Activated CD4-positive, alpha-beta T cell treated with anti-CD3 and anti-CD28 coated beads, Interleukin-2, amount 10 ng/mL, durations not matched to agents 24 days and 14 days (primary cell): Measurements from ENCODE around the gene CD59. TPM values are rescaled to one million over a fixed set of nuclear protein-coding genes. Genes with fewer than 3 reads are reported as not detected.

Experiments
- DNase-seq: peaks from one replicate; pipeline ENCODE4 v3.0.0; 2022
- H3K27ac Mint-ChIP-seq: one replicate; pipeline ENCODE4 v1.8.0; 2022; ENCODE audit warnings: mild to moderate bottlenecking, mixed read lengths
- H3K27me3 Mint-ChIP-seq: one replicate; pipeline ENCODE4 v1.8.0; 2022; ENCODE audit warnings: mixed read lengths
- H3K36me3 Mint-ChIP-seq: one replicate; pipeline ENCODE4 v1.8.0; 2022; ENCODE audit warnings: low read depth, mild to moderate bottlenecking, mixed read lengths
- H3K4me1 Mint-ChIP-seq: one replicate; pipeline ENCODE4 v1.8.0; 2021; ENCODE audit warnings: mixed read lengths
- H3K4me3 Mint-ChIP-seq: one replicate; pipeline ENCODE4 v1.8.0; 2022; ENCODE audit warnings: mild to moderate bottlenecking, moderate library complexity, mixed read lengths
- H3K9me3 Mint-ChIP-seq: one replicate; pipeline ENCODE4 v1.8.0; 2021; ENCODE audit warnings: mixed read lengths
- intact Hi-C: fragments of 100-400 bp; cut with micrococcal nuclease; formaldehyde crosslinking; loops from one replicate; pipeline ENCODE4 v1.15.1; 2023
- total RNA-seq: library from RNA; stranded (reverse); gene quantifications from 2 replicates; pipeline ENCODE4 v1.2.3, GENCODE V29; 2022

Gene CD59, protein sequence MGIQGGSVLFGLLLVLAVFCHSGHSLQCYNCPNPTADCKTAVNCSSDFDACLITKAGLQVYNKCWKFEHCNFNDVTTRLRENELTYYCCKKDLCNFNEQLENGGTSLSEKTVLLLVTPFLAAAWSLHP
- total RNA-seq, result 94.1 and 98.7 TPM in 2 replicates

DNA sequence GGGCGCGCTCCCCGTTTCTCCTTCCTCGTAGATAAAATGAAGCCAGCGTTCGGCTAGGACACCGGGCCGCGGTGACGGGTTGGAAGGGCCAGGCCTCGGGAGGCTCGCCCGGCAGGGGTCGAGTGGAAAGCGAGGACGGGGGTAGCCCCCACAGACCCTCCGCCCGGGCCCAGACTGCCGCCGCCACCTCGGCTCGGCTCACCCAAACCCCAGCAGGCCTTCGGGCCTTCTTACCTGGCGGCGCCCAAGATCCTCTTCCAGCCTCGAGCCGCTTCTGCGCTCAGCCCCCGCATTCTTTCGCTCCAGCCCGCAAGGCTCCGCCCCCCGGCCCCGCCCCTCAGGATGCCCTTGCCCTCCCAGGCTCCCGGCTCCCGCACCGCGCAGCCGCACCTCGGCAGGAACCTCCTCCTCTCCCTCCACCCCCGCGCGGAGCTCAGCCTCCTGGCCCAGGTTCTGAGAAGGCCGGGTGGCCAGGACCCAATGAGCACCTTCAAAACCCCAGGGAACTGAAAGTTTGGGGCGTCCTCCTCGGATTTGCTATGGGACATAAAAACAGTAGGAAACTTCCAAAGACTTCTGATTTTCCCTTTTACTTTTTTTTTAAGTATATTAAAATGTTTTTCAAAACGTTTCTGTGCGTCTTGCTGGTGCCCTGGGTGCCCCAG is at the start of gene CD59:
Gene CD59, minus strand, starts transcription at position 276 of the 665 bp plus-strand sequence. CDS start 13,978 bp downstream, outside the sequence.
- no peaks in the 10 kb centered on the region for H3K9me3 Mint-ChIP-seq
- intact Hi-C loops, result loop anchor here (1.0 to 10.0 kb wide), 5 partner anchors 36 to 1599 kb away; partner anchors contain the start of genes C11orf91, CSTF3, FBXO3 and QSER1

DNA sequence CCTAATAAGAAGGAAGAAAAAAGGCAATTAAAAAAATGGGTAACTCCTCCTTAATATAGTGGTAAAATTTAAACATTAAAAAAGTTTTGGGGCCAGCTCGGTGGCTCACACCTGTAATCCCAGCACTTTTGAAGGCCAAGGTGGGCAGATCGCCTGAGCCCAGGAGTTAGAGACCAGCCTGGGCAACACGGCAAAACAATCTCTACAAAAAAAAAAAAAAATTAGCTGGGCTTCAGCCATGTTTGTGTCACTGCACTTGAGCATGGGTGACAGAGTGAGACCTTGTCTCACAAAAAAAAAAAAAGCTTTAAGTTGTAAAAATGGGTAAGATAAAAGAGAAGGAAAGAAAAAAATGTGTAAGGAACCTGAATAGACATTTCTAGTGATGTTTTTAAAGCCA is 49.4 kb upstream of the CD59 start:
- Mint-ChIP-seq H3K27me3 (peaks cover 46% of the 10 kb centered on the region), H3K4me1 (peaks cover 4% of the 10 kb centered on the region), H3K9me3 (no peaks in the 10 kb centered on the region), H3K36me3 (no peaks in the 10 kb centered on the region), H3K4me3 (no peak overlapping the region), H3K27ac (no peak overlapping the region)
- intact Hi-C loops, result no loop called here
- DNase-seq, result no peak

More for the DNA sequence above, at the start of gene CD59:
- peaks cover 23% of the 10 kb centered on the region for H3K36me3 Mint-ChIP-seq
- DNase-seq, result peak; percentile 97
- H3K4me3 Mint-ChIP-seq, result peak within 1 kb of the TSS; percentile 90
- H3K27ac Mint-ChIP-seq, result peak within 1 kb of the TSS; percentile 89
- H3K4me1 Mint-ChIP-seq, result peaks cover 36% of the 10 kb centered on the region
- peaks cover 8% of the 10 kb centered on the region for H3K27me3 Mint-ChIP-seq

GRCh38 chr11:33779849-33780528 is 43.8 kb upstream of the CD59 start:
- DNase-seq, result no peak
- H3K36me3 Mint-ChIP-seq, result no peaks in the 10 kb centered on the region
- no peaks in the 10 kb centered on the region for H3K9me3 Mint-ChIP-seq
- H3K4me1 Mint-ChIP-seq, result peaks cover 3% of the 10 kb centered on the region
- intact Hi-C loops, result no loop called here
- H3K27ac Mint-ChIP-seq, result no peak overlapping the region
- H3K4me3 Mint-ChIP-seq, result no peak overlapping the region
- peaks cover 57% of the 10 kb centered on the region for H3K27me3 Mint-ChIP-seq

GRCh38 chr11:33778675-33779074 is 42.5 kb upstream of the CD59 start:
- no peak for DNase-seq
- Mint-ChIP-seq H3K9me3 (no peaks in the 10 kb centered on the region), H3K36me3 (no peaks in the 10 kb centered on the region), H3K27ac (no peak overlapping the region), H3K27me3 (peaks cover 57% of the 10 kb centered on the region), H3K4me3 (no peak overlapping the region), H3K4me1 (peaks cover 7% of the 10 kb centered on the region)
- intact Hi-C loops, result no loop called here

GRCh38 chr11:33777906-33778305 is 41.7 kb upstream of the CD59 start:
- DNase-seq, result no peak
- no peak overlapping the region for H3K27ac Mint-ChIP-seq
- H3K27me3 Mint-ChIP-seq, result peaks cover 49% of the 10 kb centered on the region
- H3K4me1 Mint-ChIP-seq, result peaks cover 13% of the 10 kb centered on the region
- H3K36me3 Mint-ChIP-seq, result no peaks in the 10 kb centered on the region
- intact Hi-C loops, result no loop called here
- H3K9me3 Mint-ChIP-seq, result no peaks in the 10 kb centered on the region
- no peak overlapping the region for H3K4me3 Mint-ChIP-seq

DNA sequence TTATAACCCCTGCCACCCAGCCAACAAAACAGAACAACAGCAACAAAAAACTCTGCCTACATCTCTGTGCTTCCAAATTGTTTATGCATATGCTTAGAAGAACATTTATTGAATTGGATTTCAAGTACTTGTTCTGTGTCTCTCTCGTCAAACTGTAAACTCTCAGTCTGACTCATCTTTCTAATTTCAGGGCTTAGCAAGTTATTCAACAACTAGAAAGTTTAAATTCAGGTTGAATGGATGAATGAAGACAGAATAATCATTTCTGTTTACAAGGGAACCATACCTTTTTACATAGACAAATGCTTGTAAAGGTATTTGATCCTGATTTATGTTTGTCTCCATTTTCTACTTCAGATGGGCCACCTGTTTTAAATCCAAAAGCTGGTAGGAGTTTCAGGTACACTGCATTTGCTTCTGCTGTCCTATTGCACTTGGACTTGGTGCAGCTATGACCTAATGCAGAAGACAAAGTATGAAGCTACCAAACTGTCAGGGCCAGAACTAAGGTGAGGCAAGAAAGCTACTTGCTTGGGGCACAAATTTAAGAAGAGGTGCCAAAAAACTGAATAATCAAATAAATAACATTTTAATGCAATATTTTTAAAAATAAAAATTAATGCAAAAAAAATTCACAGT is 39.7 kb upstream of the CD59 start:
- no peak for DNase-seq
- intact Hi-C loops, result no loop called here
- H3K4me1 Mint-ChIP-seq, result peaks cover 21% of the 10 kb centered on the region
- H3K27me3 Mint-ChIP-seq, result peaks cover 38% of the 10 kb centered on the region
- no peak overlapping the region for H3K27ac Mint-ChIP-seq
- peaks cover 2% of the 10 kb centered on the region for H3K36me3 Mint-ChIP-seq
- H3K9me3 Mint-ChIP-seq, result no peaks in the 10 kb centered on the region
- H3K4me3 Mint-ChIP-seq, result peak overlapping the region; percentile 97

GRCh38 chr11:33775467-33775807 is 39.2 kb upstream of the CD59 start:
- H3K27ac Mint-ChIP-seq, result no peak overlapping the region
- intact Hi-C loops, result no loop called here
- H3K4me1 Mint-ChIP-seq, result peaks cover 21% of the 10 kb centered on the region
- no peak for DNase-seq
- H3K27me3 Mint-ChIP-seq, result peaks cover 37% of the 10 kb centered on the region
- H3K9me3 Mint-ChIP-seq, result no peaks in the 10 kb centered on the region
- H3K36me3 Mint-ChIP-seq, result peaks cover 2% of the 10 kb centered on the region
- H3K4me3 Mint-ChIP-seq, result peak overlapping the region; percentile 97

- Mint-ChIP-seq H3K9me3 (no peaks in the 10 kb centered on the region), H3K4me1 (peaks cover 23% of the 10 kb centered on the region), H3K36me3 (peaks cover 8% of the 10 kb centered on the region), H3K27me3 (peaks cover 31% of the 10 kb centered on the region), H3K27ac (peak overlapping the region; percentile 68), H3K4me3 (peak overlapping the region; percentile 97)
- DNase-seq, result no peak
- intact Hi-C loops, result loop anchor here (1.0 kb wide), 2 partner anchors 39 to 75 kb away; partner anchors contain the start of genes C11orf91 and CD59
These were observed 38.7 kb upstream of the CD59 start for GRCh38 chr11:33774736-33775466.

DNA sequence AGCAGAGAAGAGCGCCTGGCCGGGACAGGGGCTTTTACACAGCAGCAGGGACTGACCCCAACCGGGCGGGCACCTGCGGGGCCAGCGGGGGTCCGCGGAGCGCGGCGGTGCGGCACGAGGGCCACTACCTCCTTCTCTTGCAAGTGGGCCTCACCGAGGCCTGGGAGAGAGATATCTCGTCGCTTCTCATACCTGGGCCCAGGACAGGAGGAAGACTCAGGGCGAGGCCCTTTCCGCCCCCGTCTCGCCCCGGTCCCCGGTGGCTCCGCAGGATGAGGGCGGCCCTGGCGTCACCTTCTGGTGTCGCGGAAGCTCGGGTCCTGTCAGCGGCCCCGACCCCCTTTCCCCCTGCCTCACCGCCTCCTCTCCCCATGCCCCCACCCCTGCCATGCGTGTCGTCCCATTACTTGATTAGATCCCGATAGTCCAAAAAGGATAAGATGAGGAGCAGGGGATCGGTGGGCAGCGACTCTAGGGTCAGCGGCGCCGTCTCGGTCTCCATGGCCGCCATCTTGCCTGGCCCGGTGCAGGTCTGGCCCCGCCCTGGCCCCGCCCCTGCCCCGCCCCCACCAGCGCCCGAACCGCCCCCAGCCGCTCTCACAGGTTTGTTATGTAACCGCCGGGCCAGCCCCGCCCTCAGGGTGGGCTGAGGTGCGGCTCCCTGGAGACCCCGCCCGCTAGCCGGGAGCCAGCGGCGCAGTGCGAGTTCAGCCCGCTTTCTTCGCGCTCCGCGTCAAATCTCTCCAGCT is 37.9 kb upstream of the CD59 start, which contains the start of gene FBXO3:
Gene FBXO3, minus strand, starts transcription at position 534 of the 749 bp plus-strand sequence. Its CDS starts 23 bp downstream, at position 511.
- H3K4me3 Mint-ChIP-seq, result peak within 1 kb of the TSS; percentile 97
- H3K4me1 Mint-ChIP-seq, result peaks cover 23% of the 10 kb centered on the region
- H3K36me3 Mint-ChIP-seq, result peaks cover 14% of the 10 kb centered on the region
- DNase-seq, result peak; percentile 96
- H3K27me3 Mint-ChIP-seq, result peaks cover 26% of the 10 kb centered on the region
- peak within 1 kb of the TSS; percentile 94 for H3K27ac Mint-ChIP-seq
- intact Hi-C loops, result loop anchor here (1.0 kb wide), 2 partner anchors 38 to 74 kb away; partner anchors contain the start of genes C11orf91 and CD59
- H3K9me3 Mint-ChIP-seq, result no peaks in the 10 kb centered on the region

DNA sequence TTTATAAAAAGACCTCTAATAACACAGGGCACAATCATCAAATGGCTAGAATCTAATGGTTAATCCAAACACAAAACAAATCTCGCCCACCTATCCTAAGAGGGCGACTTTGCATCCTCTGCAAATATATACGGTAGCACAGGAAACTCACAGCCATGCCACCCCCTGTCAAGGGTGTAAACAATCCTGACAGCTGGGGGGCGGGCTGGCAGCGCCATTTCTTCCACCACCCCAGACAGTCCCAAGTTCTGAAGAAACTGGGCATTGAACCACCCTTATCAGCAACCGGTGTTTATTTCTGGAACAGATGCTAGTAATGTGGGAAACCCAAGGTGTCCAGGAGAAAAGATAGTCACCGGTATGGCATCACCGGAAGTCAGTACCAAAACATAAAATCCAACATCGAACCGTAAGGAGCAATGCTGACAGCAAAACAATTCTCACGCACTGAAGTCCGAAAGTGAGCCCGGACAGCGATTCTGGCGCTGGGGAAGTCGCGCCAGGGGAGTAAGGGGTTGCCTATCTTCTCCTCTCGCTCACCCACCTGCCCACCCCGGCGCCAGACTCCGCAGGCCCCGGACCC is 37.3 kb upstream of the CD59 start:
- intact Hi-C loops, result no loop called here
- DNase-seq, result peak; percentile 79
- Mint-ChIP-seq H3K27ac (peak overlapping the region; percentile 77), H3K27me3 (peaks cover 24% of the 10 kb centered on the region), H3K36me3 (peaks cover 16% of the 10 kb centered on the region), H3K4me3 (peak overlapping the region; percentile 97), H3K4me1 (peaks cover 23% of the 10 kb centered on the region), H3K9me3 (no peaks in the 10 kb centered on the region)

DNA sequence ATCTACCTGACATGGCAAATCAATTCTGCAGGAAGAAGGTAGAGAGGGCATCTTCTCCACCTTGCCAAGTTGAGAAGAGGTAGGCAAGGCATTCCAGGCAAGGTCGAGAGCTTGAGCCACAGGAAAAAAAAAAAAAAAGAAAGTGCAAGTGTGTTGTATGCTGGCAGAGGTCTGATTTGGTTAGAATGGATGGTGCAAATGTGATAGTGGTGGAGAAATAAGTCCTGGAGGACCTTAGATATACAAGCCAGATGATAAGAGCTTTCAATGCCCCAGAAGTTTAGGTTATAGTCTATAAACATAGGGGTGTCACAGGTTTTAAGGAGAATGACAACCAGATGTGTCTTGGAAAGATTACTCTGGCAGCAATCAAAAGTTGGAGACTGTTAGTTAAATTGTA is 36.6 kb upstream of the CD59 start:
- Mint-ChIP-seq H3K4me3 (peak overlapping the region; percentile 97), H3K27ac (no peak overlapping the region), H3K27me3 (peaks cover 19% of the 10 kb centered on the region), H3K9me3 (no peaks in the 10 kb centered on the region), H3K36me3 (peaks cover 19% of the 10 kb centered on the region), H3K4me1 (peaks cover 23% of the 10 kb centered on the region)
- intact Hi-C loops, result no loop called here
- no peak for DNase-seq

DNA sequence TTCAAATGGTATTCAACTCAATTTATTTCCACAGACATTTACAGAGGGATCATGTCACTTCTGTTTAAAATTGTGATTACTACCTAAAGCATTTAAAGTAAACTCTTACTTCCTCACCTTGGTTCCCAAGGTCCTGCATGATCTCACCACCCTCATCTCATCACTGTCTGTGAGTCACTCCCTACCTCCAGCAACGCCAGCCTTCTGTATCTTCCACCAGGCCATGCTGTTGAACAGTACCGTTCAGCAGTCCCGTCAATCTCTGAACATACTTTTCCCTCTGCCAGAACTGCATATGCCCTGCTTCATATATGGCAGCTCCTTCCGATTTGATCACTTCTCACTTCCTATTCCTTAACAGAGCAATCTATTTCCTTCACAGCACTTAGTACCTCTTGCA is 36.1 kb upstream of the CD59 start:
- intact Hi-C loops, result no loop called here
- DNase-seq, result no peak
- Mint-ChIP-seq H3K27ac (no peak overlapping the region), H3K36me3 (peaks cover 23% of the 10 kb centered on the region), H3K27me3 (peaks cover 18% of the 10 kb centered on the region), H3K4me1 (peaks cover 23% of the 10 kb centered on the region), H3K9me3 (no peaks in the 10 kb centered on the region), H3K4me3 (peak overlapping the region; percentile 97)
